Measurements from ENCODE around the gene H2BK1.

DNA sequence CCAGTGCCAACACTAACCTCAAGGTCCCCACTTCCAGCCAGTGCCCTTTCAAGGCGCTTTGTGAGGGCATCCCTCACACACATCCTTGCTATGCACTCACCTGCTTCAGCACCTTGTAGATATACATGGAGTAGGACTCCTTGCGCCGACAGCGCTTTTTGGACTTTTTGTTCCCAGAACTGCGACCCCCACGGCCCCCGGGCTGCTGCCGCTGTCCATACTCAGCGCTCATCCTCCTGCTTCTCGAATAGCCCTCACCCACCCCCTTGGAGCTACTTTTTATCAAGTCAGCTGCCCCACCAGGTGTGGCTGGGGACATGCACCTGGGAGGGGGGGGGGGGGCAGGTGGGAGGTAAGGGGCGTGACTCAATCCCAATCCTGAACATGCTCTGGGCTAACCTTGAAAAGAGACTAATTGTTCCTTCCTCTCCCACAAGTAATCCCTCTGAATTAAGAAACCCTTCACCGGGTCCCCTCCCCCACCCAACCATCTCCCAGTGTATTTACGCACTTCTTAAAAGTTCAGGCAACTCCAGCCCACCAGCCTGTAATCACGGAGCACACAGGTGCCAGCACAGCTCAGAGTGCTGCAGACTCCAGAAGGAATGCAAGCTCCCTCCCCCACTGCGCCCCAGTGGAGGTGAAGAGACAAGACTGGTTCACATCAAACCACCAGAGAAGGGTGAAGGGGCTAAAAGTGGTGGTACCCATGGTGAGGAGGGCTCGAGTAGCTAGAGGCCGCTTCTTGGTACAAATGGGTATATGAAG is at the start of gene H2BK1:
- TF ChIP-seq CTCF (IDR thresholded peaks at IDR 0.05) (no peak), POLR2A (IDR thresholded peaks at IDR 0.05) (no peak)

All from heart left ventricle (tissue), 13 donors.